ACC112 (cell line): ENCODE results near the gene MLEC.
"Not testable (repeated sequence)": the region's sequence is repeated elsewhere in the genome, so short reads cannot be mapped to it uniquely, and the experiment has no call there.

Experiments used
- H2AFZ ChIP-seq: fragments of 200-600 bp; sonication (generic); one replicate; pipeline ENCODE4 v1.6.0; 2017; ENCODE audit warnings: antibody characterized with exemption, low read length; ENCODE audit not compliant: unreplicated experiment
- H3K27ac ChIP-seq: fragments of 200-600 bp; sonication (generic); 2 replicates; pipeline ENCODE4 v1.5.1; 2014; ENCODE audit warnings: low read depth, mild to moderate bottlenecking, antibody characterized with exemption, low read length, moderate library complexity
- H3K27me3 ChIP-seq: fragments of 200-600 bp; sonication (generic); 2 replicates; pipeline ENCODE4 v1.6.1; 2014; ENCODE audit warnings: mild to moderate bottlenecking, antibody characterized with exemption, low read length, moderate library complexity, mixed read lengths; ENCODE audit not compliant: insufficient read depth
- H3K36me3 ChIP-seq: fragments of 200-600 bp; sonication (generic); 2 replicates; pipeline ENCODE4 v1.6.1; 2016; ENCODE audit warnings: mild to moderate bottlenecking, antibody characterized with exemption, low read length, moderate library complexity, mixed read lengths; ENCODE audit not compliant: insufficient read depth
- H3K4me1 ChIP-seq: fragments of 200-600 bp; sonication (generic); one replicate; pipeline ENCODE4 v1.6.1; 2016; ENCODE audit warnings: low read length, mixed read lengths; ENCODE audit not compliant: insufficient read depth, unreplicated experiment, control insufficient read depth
- H3K4me3 ChIP-seq: fragments of 200-600 bp; sonication (generic); 2 replicates; pipeline ENCODE4 v1.5.1; 2014; ENCODE audit warnings: mild to moderate bottlenecking, low read depth, low read length
- H3K79me2 ChIP-seq: fragments of 200-600 bp; sonication (generic); one replicate; pipeline ENCODE4 v1.6.0; 2016; ENCODE audit warnings: low read length; ENCODE audit not compliant: control insufficient read depth, unreplicated experiment, insufficient read depth

The MLEC gene

DNA sequence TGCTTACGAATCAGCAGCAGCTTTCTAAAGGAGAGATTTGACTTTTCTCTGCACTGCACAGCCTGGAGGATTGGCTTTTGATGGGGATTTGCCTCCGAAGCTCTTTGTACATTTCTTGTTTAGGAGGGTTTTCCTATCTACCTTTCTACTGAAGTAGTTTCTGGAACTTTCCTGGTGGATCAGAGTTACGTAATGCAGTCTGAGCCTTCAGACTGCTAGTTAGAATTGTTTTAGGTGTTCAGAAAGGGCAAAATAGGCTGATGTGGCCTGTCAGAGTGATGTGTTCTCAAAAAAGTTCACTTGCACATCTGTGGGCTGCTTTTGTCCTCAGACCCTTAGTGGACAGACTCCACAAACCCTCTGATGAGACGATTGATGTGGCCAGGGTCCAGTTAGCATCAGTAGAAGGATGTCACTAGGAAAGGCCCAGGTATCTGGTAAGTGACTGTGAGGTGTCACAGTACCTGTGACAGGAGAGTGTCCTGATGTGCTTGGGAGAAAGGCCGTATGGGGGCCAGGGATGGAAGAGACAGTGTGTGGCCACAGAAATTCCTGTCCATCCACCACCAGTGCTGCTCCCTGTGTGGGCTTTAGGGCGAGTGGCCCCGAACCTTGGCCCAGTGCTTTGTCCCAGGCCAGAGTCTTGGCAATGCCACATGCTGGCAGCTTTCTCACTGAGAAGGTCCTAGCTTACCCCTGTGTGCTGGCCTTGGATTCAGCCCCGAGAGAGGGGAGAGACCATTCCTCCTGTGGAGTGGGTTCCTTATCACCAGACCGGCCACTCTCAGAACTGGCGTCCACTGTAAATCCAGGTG, 34.2 kb downstream of the MLEC start:
- H3K4me3 ChIP-seq: no peak overlapping the region
- H3K27ac ChIP-seq: peak overlapping the region; percentile 49
- H2AFZ ChIP-seq: no peak overlapping the region
- no peaks in the 10 kb centered on the region for H3K79me2 ChIP-seq
- no peaks in the 10 kb centered on the region for H3K27me3 ChIP-seq
- H3K36me3 ChIP-seq: peaks cover 22% of the 10 kb centered on the region
- H3K4me1 ChIP-seq: peaks cover 22% of the 10 kb centered on the region

DNA sequence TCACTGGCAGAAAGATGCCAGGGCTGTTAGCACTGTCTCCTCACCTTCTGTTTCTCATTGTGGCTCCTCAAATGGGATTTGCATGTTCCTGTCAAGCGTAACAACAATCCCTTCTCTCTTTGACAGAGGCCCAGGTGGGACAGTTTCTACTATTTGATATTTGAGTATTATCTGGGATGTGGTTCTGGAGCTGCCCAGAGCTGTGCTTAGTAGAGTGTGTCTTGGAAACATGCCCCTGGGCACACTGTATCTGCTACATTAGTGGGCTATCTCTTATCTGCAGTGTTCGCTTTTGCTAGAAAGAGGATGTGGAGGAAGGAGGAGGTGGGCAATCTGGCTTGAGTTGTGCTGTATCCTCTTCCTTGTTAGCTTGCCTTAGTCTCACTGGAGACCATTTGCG, 34.9 kb downstream of the MLEC start:
- peaks cover 26% of the 10 kb centered on the region for H3K4me1 ChIP-seq
- no peak overlapping the region for H3K4me3 ChIP-seq
- no peaks in the 10 kb centered on the region for H3K27me3 ChIP-seq
- no peaks in the 10 kb centered on the region for H3K79me2 ChIP-seq
- H3K36me3 ChIP-seq: peaks cover 16% of the 10 kb centered on the region
- H2AFZ ChIP-seq: no peak overlapping the region
- H3K27ac ChIP-seq: no peak overlapping the region

DNA sequence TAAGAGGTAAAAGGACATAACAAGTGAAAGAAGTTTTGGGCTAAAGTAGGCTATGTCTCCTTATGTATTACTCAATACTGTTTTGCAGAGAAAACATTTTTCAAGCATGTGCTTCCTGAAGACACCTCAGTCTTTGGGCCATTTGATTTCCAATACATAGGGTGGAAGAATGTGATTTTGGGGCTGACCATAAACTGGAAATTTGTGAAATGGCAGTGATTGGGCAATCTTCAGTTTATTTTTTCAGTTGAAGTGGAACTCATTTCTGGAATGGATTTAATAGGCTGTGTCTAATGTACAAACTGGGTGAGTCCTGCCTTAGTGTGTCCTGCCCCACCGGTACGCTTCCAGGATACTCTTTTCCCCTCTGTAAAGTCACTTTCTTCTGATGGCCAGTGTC, 35.8 kb downstream of the MLEC start:
- H3K4me3 ChIP-seq: no peak overlapping the region
- H3K27me3 ChIP-seq: no peaks in the 10 kb centered on the region
- H3K27ac ChIP-seq: no peak overlapping the region
- no peaks in the 10 kb centered on the region for H3K79me2 ChIP-seq
- H3K36me3 ChIP-seq: peaks cover 15% of the 10 kb centered on the region
- no peak overlapping the region for H2AFZ ChIP-seq
- peaks cover 26% of the 10 kb centered on the region for H3K4me1 ChIP-seq

DNA sequence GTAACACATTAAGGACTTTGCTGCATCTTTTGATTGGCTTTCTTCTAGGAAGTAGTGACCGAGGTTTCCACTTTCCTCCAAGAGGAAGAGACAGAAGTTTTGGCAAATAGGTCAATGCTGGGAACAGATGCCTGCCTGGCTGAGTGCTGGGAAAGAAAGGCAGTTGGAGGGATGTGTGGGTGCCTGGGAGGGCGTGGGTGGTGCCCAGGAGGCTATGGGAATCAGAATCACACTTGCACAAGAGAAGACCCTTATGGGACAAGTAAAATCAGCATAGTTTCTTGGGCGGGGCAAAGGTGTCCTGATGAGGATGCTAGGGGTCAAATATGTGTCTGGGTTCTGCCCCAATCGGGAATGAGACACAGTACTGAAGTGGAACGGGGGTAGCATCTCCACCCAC, 37.8 kb downstream of the MLEC start:
- H3K79me2 ChIP-seq: no peaks in the 10 kb centered on the region
- H3K27ac ChIP-seq: no peak overlapping the region
- H3K27me3 ChIP-seq: no peaks in the 10 kb centered on the region
- H3K4me1 ChIP-seq: peaks cover 26% of the 10 kb centered on the region
- no peak overlapping the region for H2AFZ ChIP-seq
- H3K4me3 ChIP-seq: no peak overlapping the region
- H3K36me3 ChIP-seq: peaks cover 15% of the 10 kb centered on the region

DNA sequence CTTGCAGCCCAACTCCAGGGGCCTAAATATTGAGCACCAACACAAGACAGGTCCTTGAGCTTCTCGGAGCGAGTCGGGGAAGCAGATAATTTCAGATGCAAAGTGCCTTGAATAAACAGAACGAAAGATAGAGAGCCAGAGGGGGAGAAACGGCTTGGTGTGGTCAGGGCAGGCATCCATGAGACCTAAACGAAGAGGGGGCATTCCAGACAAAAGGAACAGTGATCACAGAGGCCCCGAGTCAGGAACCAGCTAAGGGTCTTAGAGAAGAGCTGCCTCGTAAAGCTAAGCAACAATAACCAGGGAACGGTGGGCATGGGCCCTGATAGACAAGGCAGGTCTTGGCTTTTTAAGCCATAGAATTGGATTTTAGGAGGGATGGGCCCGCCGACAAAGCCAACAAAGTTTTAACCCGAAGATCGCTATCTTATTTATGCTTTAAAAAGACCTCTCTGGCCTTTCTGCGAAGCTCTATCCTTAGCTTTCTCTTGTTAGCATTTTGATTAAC, 38.3 kb downstream of the MLEC start:
- Histone ChIP-seq H2AFZ (peak overlapping the region; percentile 57), H3K4me3 (peak overlapping the region; percentile 79), H3K36me3 (peaks cover 10% of the 10 kb centered on the region; the same call in 1 of the 2 replicates), H3K27ac (no peak overlapping the region), H3K4me1 (peaks cover 24% of the 10 kb centered on the region), H3K79me2 (no peaks in the 10 kb centered on the region), H3K27me3 (no peaks in the 10 kb centered on the region)

DNA sequence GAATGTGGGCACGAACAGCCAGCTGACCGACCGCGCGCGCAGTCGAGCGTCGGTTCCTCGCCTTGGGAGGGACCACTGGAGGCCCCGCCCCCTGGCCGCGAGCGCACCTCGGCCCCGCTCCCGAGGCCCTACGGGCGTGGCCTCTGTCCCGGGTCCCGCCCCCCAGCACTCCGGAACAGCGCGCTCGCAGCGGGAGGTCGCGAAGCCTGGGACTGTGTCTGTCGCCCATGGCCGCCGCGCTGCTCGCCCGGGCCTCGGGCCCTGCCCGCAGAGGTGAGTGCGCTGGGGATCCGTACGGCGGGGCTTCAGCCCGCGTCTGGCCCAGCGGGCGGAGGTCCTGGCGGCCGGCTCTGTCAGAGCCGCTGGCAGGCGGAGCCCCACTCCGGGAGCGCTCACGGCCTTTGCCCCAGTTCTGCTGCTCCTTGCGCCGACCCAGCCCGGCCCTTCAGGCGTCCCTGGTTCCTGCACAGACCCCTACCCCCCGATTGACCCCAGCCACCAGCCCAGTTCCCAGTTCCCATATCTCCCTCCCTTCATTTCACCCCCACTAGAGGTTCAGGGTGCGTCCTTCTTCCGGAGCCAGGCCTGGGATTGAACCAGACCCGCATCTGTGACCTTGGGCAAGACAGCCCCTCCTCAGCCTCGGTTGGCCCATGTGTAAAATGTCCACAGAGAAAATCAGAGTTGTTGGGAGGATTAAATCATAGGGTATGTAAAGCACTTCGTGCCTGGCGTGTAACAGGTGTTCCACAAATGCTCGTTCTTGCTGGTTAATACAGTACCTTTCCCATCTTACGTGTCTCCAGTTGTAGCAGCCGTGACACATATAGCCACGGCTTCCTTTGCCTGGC, 38.9 kb downstream of the MLEC start, which contains the start of gene ACADS:
Gene ACADS (plus strand): TSS at position 168 of the 851 bp plus-strand sequence. CDS start 60 bp downstream, at position 228.
- H2AFZ ChIP-seq: peak within 1 kb of the TSS; percentile 57
- peaks cover 9% of the 10 kb centered on the region; the same call in 1 of the 2 replicates for H3K36me3 ChIP-seq

DNA sequence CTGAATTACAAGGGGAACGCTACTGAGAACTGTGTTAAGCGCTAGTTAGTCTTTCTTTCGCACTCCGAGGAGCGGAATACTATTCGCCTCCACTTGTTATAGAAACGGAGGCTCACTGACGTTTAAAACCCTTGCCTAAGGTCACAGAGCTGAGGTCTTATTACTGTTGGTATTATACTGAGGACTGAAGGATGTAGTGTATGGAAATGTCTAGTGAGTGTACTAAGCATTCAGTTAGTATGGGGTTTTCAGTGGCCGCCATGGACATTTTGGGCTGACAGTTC, 39.5 kb downstream of the MLEC start:
- Histone ChIP-seq H3K4me3 (peak overlapping the region; percentile 79), H3K27me3 (no peaks in the 10 kb centered on the region), H3K27ac (no peak overlapping the region), H3K4me1 (peaks cover 14% of the 10 kb centered on the region), H2AFZ (no peak overlapping the region), H3K79me2 (no peaks in the 10 kb centered on the region), H3K36me3 (peaks cover 9% of the 10 kb centered on the region; the same call in 1 of the 2 replicates)

More for the DNA sequence above, 38.9 kb downstream of the MLEC start, which contains the start of gene ACADS:
- H3K4me3 ChIP-seq: peak within 1 kb of the TSS; percentile 79
- H3K79me2 ChIP-seq: no peaks in the 10 kb centered on the region
- H3K27me3 ChIP-seq: no peaks in the 10 kb centered on the region
- no peak within 1 kb of the TSS for H3K27ac ChIP-seq
- peaks cover 18% of the 10 kb centered on the region for H3K4me1 ChIP-seq

DNA sequence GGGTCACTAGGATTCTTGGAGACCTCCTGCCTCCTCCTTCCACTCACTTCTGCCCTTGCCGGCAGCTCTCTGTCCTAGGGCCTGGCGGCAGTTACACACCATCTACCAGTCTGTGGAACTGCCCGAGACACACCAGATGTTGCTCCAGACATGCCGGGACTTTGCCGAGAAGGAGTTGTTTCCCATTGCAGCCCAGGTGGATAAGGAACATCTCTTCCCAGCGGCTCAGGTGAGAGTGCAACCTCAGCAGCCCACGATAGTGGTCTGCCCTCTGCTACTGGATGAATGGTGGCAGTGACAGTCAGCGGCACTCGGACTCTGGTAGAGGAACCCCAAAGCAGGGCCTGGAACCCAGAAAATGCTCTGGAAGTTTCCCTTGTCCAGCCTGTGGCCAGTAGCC, 40.0 kb downstream of the MLEC start:
- no peak overlapping the region for H3K27ac ChIP-seq
- H3K36me3 ChIP-seq: peaks cover 4% of the 10 kb centered on the region; the same call in 1 of the 2 replicates
- no peak overlapping the region for H2AFZ ChIP-seq
- no peaks in the 10 kb centered on the region for H3K79me2 ChIP-seq
- H3K4me1 ChIP-seq: peaks cover 14% of the 10 kb centered on the region
- no peaks in the 10 kb centered on the region for H3K27me3 ChIP-seq
- no peak overlapping the region; the same call in 1 of the 2 replicates for H3K4me3 ChIP-seq

DNA sequence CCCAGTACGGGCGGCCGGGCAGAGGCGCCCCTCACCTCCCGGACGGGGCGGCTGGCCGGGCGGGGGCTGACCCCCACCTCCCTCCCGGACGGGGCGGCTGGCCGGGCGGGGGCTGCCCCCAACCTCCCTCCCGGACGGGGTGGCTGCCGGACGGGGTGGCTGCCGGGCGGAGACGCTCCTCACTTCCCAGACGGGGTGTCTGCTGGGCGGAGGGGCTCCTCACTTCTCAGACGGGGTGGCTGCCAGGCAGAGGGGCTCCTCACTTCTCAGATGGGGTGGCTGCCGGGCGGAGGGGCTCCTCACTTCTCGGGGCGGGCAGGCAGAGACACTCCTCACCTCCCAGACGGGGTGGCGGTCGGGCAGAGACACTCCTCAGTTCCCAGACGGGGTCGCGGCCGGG, 45.2 kb downstream of the MLEC start:
- H3K27ac ChIP-seq, H3K79me2 ChIP-seq, H3K4me3 ChIP-seq, H3K4me1 ChIP-seq, H2AFZ ChIP-seq, H3K36me3 ChIP-seq, H3K27me3 ChIP-seq: not testable (repeated sequence)

DNA sequence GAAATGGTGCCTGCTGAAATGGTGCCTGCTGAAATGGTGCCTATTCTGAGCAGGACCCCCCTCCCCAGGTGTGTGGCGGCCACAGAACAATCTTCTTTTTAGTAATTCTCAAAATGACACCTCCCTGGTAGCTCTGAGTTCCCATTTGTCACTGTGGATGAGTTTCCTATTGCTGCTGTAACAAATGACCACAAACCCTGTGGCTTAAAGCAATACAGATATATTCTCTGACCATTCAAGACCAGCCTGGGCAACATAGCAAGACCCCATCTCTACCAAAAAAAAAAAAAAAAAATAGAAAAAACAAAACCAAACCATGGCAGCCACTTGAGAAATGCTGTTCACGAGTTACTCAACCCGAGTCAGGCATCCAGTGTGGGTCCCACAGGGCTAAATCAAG, 46.6 kb downstream of the MLEC start:
- H2AFZ ChIP-seq: no peak overlapping the region
- H3K4me3 ChIP-seq: no peak overlapping the region
- no peaks in the 10 kb centered on the region for H3K36me3 ChIP-seq
- H3K4me1 ChIP-seq: no peaks in the 10 kb centered on the region
- H3K79me2 ChIP-seq: no peaks in the 10 kb centered on the region
- no peak overlapping the region for H3K27ac ChIP-seq
- no peaks in the 10 kb centered on the region for H3K27me3 ChIP-seq
